Endodermal cell (in vitro differentiated cells): ENCODE data around the gene DNAJC1. TPM values are rescaled to one million over a fixed set of nuclear protein-coding genes. Genes with fewer than 3 reads are reported as not detected.

ENCODE experiments used
- DNase-seq: peaks from one replicate; pipeline ENCODE4 v3.0.0-alpha.2; 2017
- H3K27ac ChIP-seq: 2 replicates; pipeline ENCODE4 v1.5.1; 2013; ENCODE audit warnings: mild to moderate bottlenecking, low read depth, low read length, moderate library complexity
- H3K27me3 ChIP-seq: 2 replicates; pipeline ENCODE4 v1.6.1; 2013; ENCODE audit warnings: mild to moderate bottlenecking, low read length, moderate library complexity; ENCODE audit not compliant: insufficient read depth, control insufficient read depth, poor library complexity, severe bottlenecking
- H3K36me3 ChIP-seq: 2 replicates; pipeline ENCODE4 v1.7.0; 2013; ENCODE audit warnings: mild to moderate bottlenecking, low read length, moderate library complexity; ENCODE audit not compliant: control insufficient read depth, insufficient read depth
- H3K4me1 ChIP-seq: one replicate; pipeline ENCODE4 v1.7.0; 2013; ENCODE audit warnings: low read length; ENCODE audit not compliant: control insufficient read depth, insufficient read depth
- H3K4me3 ChIP-seq: 2 replicates; pipeline ENCODE4 v1.5.1; 2013; ENCODE audit warnings: mild to moderate bottlenecking, low read length, moderate library complexity
- H3K9ac ChIP-seq: 2 replicates; pipeline ENCODE4 v1.6.1; 2013; ENCODE audit warnings: mild to moderate bottlenecking, low read length, moderate library complexity; ENCODE audit not compliant: poor library complexity, severe bottlenecking; ENCODE audit errors: extremely low read depth
- H3K9me3 ChIP-seq: 2 replicates; pipeline ENCODE4 v1.6.1; 2013; ENCODE audit warnings: mild to moderate bottlenecking, low read length, moderate library complexity; ENCODE audit not compliant: control insufficient read depth
- H3K27ac Mint-ChIP-seq: 2 replicates; pipeline ENCODE4 v1.8.0; 2020; ENCODE audit warnings: mixed read lengths
- H3K27me3 Mint-ChIP-seq: 2 replicates; pipeline ENCODE4 v1.8.0; 2021; ENCODE audit warnings: mild to moderate bottlenecking, mixed read lengths; ENCODE audit not compliant: insufficient read depth
- H3K36me3 Mint-ChIP-seq: 2 replicates; pipeline ENCODE4 v1.8.0; 2020; ENCODE audit warnings: low read depth, mixed read lengths
- H3K4me1 Mint-ChIP-seq: 2 replicates; pipeline ENCODE4 v1.8.0; 2020; ENCODE audit warnings: mixed read lengths
- H3K4me3 Mint-ChIP-seq: 2 replicates; pipeline ENCODE4 v1.8.0; 2020; ENCODE audit warnings: mild to moderate bottlenecking, moderate library complexity, mixed read lengths
- H3K9me3 Mint-ChIP-seq: 2 replicates; pipeline ENCODE4 v1.8.0; 2020; ENCODE audit warnings: mild to moderate bottlenecking, mixed read lengths
- CTCF ChIP-seq: fragments of 200-600 bp; sonication (generic); conservative IDR thresholded peaks from 2 replicates; pipeline ENCODE4 v1.5.0; 2021; ENCODE audit warnings: antibody characterized with exemption, mild to moderate bottlenecking
- WGBS, 2 experiments: methylation state at CpG; one replicate each; pipeline versions ENCODE4 v1.1.5 to v1.1.7; 2013; ENCODE audit warnings: missing lambda C conversion rate in 2 of 2, mixed read lengths in 1 of 2; ENCODE audit not compliant: insufficient coverage in 1 of 2, insufficient read length in 1 of 2; 5-methylcytosine and 5-hydroxymethylcytosine counted together
- total RNA-seq, 2 donors: library from RNA; stranded (reverse); fragmentation: NEBNext Ultra II Directional in 1 of 2; extraction: Animal tissue kit (Norgen Biotek cat#: 25700) in 1 of 2; gene quantifications; 2 replicates in 1 of 2; 3 replicates in 1 of 2; pipeline ENCODE4 v1.2.1, GENCODE V29; 2021

DNAJC1 gene
- total RNA-seq, 2 donors from 2014 or later: 23.5 to 30.4 TPM

GRCh38 chr10:22047812-22048211, 44.3 kb upstream of the DNAJC1 start:
- H3K36me3 Mint-ChIP-seq: peaks cover 3% of the 10 kb centered on the region
- no peak overlapping the region for H3K27ac Mint-ChIP-seq
- peaks cover 27% of the 10 kb centered on the region for H3K9me3 ChIP-seq
- H3K4me1 ChIP-seq: no peaks in the 10 kb centered on the region
- 90 to 100% methylated on average over 1 of the region's 1 CpG for WGBS, 2 experiments
- no peaks in the 10 kb centered on the region for H3K36me3 ChIP-seq
- no peak for TF ChIP-seq CTCF
- H3K4me3 Mint-ChIP-seq: no peak overlapping the region
- H3K9ac ChIP-seq: no peak overlapping the region
- no peaks in the 10 kb centered on the region for H3K27me3 ChIP-seq
- no peaks in the 10 kb centered on the region for H3K27me3 Mint-ChIP-seq
- no peak for DNase-seq
- peaks cover 11% of the 10 kb centered on the region for H3K4me1 Mint-ChIP-seq
- no peak overlapping the region for H3K27ac ChIP-seq
- no peak overlapping the region for H3K4me3 ChIP-seq
- H3K9me3 Mint-ChIP-seq: peaks cover 20% of the 10 kb centered on the region

GRCh38 chr10:22043327-22043633, 39.8 kb upstream of the DNAJC1 start:
- H3K36me3 ChIP-seq: no peaks in the 10 kb centered on the region
- 87 to 89% methylated on average over 4 to 6 of the region's 6 CpGs for WGBS, 2 experiments
- H3K9ac ChIP-seq: no peak overlapping the region
- peaks cover 4% of the 10 kb centered on the region for H3K36me3 Mint-ChIP-seq
- no peaks in the 10 kb centered on the region for H3K27me3 ChIP-seq
- peaks cover 8% of the 10 kb centered on the region for H3K9me3 ChIP-seq
- H3K27ac ChIP-seq: no peak overlapping the region
- no peaks in the 10 kb centered on the region for H3K27me3 Mint-ChIP-seq
- H3K4me3 Mint-ChIP-seq: no peak overlapping the region
- peaks cover 19% of the 10 kb centered on the region for H3K9me3 Mint-ChIP-seq
- peaks cover 5% of the 10 kb centered on the region for H3K4me1 ChIP-seq
- peak overlapping the region; percentile 93 for H3K27ac Mint-ChIP-seq
- H3K4me1 Mint-ChIP-seq: peaks cover 20% of the 10 kb centered on the region
- DNase-seq: no peak
- H3K4me3 ChIP-seq: no peak overlapping the region
- no peak for TF ChIP-seq CTCF

GRCh38 chr10:22042557-22043326, 39.2 kb upstream of the DNAJC1 start:
- H3K4me3 Mint-ChIP-seq: no peak overlapping the region
- no peak for TF ChIP-seq CTCF
- WGBS, 2 experiments: 33 to 53% methylated on average over 1 to 8 of the region's 8 CpGs

More at GRCh38 chr10:22042557-22043326, 39.2 kb upstream of the DNAJC1 start:
- Mint-ChIP-seq H3K9me3 (peaks cover 16% of the 10 kb centered on the region), H3K4me1 (peaks cover 20% of the 10 kb centered on the region), H3K27me3 (no peaks in the 10 kb centered on the region), H3K27ac (peak overlapping the region; percentile 93), H3K36me3 (peaks cover 4% of the 10 kb centered on the region)
- Histone ChIP-seq H3K27me3 (no peaks in the 10 kb centered on the region), H3K27ac (no peak overlapping the region), H3K4me1 (peaks cover 5% of the 10 kb centered on the region), H3K9ac (no peak overlapping the region), H3K4me3 (no peak overlapping the region), H3K36me3 (no peaks in the 10 kb centered on the region), H3K9me3 (peaks cover 3% of the 10 kb centered on the region)
- DNase-seq: peak; percentile 79
